Suppressor macrophage treated with lipopolysaccharide for 1 hour (primary cell): ENCODE measurements around the gene NMBR.
"Not testable (repeated sequence)": the region's sequence is repeated elsewhere in the genome, so short reads cannot be mapped to it uniquely, and the experiment has no call there.

Experiments
- DNase-seq, 3 donors: peaks; one replicate each; pipeline ENCODE4 v3.0.0-alpha.2; 2020 to 2022

Gene NMBR

GRCh38 chr6:142153196-142153595, 6.3 kb upstream of the NMBR start:
- no peak for DNase-seq

DNA sequence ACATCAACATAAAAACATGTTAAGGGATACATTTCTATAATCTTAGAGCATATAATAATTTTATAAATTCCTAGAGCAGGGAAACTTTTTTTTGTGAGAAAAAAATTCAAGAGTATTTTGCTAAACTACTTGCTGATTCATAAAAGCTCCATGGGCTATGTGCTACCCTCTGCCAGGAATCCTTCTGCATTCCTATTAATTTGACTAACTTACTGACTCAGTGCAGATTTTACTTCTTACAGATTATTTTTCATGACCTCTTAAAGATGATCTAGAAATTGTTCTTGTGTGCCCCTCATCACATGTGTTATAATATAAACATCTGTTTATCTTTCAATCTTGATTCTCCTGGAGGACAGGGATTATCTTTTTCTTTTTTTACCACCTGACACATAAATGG, 5.8 kb upstream of the NMBR start:
- peak in 1 of 3 donors; percentile 3 for DNase-seq

GRCh38 chr6:142141531-142141930, 5.4 kb downstream of the NMBR start:
- DNase-seq, result not testable (repeated sequence)

DNA sequence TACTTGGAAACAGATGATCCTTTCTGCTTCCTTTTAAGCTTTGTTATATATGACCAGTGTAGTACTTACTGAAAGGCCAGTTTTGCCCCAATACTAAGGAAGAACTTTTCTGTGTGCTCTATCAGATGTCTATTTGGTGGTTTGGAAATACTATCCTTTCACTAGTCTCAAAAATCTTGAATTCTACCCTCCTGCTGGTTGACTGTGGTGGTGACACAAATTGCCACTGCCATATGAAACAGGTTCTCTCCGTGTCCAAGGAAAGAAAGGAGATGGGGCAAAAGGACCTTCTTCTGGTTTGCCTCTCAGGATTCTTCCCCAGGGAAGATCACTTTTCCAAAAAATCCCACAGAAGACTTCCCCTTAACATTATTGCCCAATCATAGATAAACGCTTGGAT, 8.0 kb downstream of the NMBR start:
- DNase-seq, result no peak

GRCh38 chr6:142132625-142133024, 14.3 kb downstream of the NMBR start, which contains the start of gene GJE1:
Gene GJE1 (plus strand): TSS chr6:142132925. CDS start chr6:142133159, 234 bp downstream.
- no peak for DNase-seq

- DNase-seq, result no peak
Measured at GRCh38 chr6:142130814-142131213, 16.1 kb downstream of the NMBR start.

DNA sequence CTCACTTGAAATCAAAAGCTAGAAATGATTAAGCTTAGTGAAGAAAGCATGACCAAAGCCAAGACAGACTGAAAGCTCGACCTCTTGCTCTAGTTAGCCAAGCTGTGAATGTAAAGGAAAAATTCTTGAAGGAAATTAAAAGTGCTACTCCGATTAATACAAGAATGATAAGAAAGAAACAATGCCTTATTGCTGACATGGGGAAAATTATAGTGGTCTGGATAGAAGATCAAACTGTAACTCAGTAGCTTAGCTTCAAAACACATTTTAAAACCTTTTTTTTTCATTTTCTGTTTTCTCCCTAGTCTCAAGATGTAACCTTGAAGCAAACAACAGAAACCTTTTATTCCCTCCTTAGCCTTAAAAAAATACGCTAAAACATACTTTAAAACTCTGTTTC, 25.6 kb downstream of the NMBR start:
- no peak for DNase-seq

DNA sequence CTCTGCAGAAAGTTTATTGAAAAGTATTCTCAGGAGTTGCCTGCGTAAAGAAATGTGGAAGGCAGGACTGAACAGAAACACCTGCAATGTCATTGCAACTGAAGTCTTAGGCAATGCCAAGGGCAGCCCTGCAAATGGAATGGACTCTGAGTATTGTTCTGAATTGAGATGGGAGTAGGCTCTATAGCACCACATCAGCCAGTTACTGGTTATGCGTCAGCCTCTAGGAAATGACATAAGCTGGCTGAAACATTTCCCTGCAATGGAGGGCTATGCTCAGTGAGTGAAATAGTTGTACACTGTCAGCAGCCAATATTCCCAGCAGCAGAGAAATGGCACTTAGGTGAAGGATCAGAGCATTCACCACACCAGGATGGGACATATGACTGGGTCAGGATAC, 28.0 kb downstream of the NMBR start:
- no peak for DNase-seq

- DNase-seq, result no peak
Measured at GRCh38 chr6:142118328-142118727, 28.6 kb downstream of the NMBR start.

DNA sequence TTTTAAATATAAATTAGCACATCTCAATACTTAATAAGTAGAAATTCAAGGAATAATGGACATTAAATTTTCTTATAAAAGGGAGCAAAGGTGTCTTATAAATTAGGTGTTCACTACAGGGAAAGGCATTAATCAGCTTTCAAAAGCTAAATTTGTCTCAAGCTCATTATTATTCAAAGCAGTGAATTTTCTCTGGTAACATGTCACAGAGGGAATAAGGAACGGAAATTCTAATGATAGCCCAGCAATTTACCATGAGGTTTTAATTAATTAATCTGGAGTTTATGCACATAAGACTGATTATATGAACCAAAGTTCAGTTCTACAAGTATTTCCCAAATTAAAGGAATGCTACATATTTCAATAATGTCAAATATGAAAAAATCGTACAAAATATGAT, 29.6 kb downstream of the NMBR start:
- no peak for DNase-seq

- peak; percentile 84 to 89 (median 88) for DNase-seq
Measured at GRCh38 chr6:142112451-142113061, 34.4 kb downstream of the NMBR start.

DNA sequence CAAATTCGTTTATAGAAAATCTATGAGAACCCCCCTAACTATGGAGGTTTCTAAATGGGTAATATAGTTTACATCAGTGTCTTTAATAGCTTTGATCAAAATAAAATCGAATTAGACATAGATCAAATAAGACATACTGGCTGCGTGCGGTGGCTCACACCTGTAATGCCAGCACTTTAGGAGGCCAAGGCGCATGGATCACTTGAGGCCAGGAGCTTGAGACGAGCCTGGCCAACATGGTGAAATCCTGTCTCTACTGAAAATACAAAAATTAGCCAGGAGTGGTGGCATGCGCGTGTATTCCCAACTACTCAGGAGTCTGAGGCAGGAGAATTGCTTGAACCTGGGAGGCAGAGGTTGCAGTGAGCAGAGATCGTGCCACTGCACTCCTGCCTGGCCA, 36.1 kb downstream of the NMBR start:
- DNase-seq, result not testable (repeated sequence)

- DNase-seq, result not testable (repeated sequence)
Measured at GRCh38 chr6:142104820-142105219, 42.1 kb downstream of the NMBR start.

- peak in 1 of 3 donors; percentile 1 for DNase-seq
Measured at GRCh38 chr6:142088858-142089216, 58.1 kb downstream of the NMBR start.

DNA sequence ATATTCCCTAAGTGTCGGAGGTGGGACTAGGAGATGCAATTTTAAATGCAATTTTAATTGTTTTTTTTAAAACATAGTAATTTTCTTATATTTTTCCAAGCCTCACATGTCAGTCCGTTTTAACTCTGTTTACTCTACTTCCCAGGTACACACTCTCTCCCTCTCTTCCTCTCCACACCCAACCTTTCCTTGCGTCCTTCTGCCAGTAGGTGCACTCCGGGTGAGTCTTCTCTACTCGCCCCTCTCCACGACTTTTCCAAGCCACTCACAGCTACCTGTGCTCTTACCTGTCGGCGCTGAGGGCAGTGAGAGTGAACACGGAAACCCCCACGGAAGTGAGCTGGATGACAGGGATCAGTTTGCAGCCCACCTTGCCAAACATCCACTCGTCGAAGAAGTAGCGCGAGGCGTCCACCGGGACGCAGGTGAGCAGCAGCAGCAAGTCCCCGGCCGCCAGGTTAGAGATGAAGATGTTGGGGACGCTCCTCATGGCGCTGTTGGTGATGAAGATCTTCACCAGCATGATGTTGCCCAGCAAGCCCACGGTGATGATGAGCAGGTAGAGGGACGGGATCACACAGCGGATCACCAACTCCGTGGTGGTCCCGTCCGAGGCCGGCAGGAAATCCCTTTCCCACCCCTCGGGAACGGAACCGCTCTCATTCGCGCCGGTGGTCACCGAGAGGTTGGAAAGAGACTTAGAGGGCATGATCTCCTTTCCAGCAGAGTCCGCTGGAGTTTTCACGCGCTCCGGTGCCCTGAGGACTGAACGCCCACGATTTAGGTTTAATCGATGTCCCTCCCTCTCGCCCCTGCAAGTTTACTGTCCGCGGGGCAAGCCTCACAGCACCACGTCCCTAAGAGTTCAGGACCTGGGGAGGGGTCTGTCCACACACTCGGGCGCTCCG, 58.7 kb downstream of the NMBR start:
- DNase-seq, result no peak

DNA sequence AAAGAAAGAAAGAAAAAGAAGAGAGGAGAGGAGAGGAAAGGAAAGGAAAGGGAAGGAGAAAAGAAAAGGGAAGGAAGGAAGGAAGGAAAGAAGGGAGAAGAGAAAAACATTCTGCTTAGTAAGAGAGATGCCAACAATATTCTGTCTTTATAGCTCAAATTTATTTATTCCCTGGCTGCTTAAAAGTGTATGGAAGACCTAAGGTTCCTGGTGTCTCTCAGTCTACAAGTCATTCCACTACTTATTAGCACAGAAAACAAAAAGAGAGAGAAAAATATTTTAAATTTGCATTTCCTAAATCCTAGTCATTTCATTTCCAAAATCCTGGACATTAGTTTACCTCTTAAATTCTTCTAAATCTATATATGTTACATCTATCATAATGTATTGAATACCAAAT, 67.8 kb downstream of the NMBR start:
- DNase-seq, result no peak

DNA sequence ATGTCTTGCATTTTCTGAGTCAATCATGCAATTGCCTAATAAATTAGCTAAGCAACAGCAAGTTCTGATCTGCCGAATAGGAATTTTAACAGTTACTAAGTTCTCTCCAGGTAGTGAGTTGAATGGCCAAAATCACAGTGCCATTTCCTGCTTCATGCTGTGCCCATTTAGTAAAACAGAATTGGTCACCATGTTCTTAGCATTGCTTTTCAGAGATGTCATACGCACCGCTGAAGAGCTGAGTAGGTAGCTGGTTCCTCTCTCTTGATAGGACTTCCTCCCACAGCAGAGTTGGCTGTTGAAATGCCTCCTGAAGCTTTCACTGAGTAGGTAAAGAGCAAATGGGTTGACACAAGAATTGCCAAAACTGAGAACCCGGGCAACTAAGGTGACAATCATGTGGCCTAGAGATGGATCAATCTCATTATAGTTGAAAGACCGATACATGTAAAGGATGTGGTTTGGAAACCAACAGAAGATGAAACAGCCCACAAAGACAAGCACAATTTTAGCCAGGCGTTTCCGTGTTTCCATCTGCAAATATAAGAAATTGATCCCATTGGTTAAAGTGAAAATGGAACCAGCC, 71.3 kb downstream of the NMBR start:
- DNase-seq, result no peak

DNA sequence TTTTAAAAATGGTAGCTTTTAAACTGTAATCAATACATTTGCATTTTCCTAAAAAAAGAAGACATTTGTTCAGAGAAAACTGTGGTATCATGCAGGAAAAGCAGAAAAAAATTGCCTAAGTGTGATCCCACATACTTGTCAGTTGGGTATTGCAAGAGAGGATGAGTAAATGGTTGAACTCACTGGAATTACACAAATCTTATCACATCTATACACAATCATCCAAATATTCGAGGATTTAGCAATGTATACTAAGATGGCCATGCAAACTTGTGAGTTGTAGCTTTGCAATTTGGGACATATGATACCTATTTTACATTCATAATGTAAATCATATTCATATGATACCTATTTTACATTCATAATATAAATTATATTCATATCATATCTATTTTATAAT, 72.4 kb downstream of the NMBR start:
- DNase-seq, result no peak

DNA sequence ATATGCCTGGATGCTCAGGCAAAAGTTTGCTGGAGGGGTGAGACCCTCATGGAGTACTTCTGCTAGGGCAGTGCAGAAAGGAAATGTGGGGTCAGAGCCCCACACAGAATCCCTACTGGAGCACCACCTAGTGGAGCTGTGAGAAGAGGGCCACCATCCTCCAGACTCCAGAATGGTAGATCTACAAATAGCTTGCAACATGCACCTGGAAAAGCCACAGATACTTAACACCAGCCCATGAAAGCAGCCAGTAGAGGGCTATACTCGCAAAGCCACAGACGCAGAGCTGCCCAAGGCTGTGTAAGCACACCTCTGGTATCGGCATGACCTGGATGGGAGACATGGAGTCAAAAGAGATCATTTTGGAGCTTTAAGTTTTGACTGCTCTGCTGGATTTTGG, 74.9 kb downstream of the NMBR start:
- DNase-seq, result no peak

DNA sequence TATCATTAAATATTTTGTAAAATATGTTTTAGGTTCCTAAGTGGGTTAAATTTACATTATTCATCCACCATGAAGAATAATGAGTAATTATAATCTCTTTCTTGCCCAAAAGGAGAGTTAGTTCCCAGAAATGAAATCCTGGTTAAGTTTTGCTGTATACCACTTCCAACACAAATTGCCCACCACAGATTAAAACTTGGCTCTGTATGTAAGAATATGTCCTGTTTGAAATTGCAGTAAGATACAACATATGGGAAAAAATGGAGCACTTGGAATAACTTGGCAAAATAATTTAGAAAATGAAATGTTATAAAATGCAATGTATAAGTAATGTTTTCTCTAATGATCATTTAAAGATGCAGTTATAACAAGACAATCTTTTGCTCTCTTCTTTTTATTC, 78.5 kb downstream of the NMBR start:
- no peak for DNase-seq

GRCh38 chr6:142062861-142063260, 84.1 kb downstream of the NMBR start:
- not testable (repeated sequence) for DNase-seq

- DNase-seq, result no peak
Measured at GRCh38 chr6:142058551-142059290, 88.2 kb downstream of the NMBR start.

DNA sequence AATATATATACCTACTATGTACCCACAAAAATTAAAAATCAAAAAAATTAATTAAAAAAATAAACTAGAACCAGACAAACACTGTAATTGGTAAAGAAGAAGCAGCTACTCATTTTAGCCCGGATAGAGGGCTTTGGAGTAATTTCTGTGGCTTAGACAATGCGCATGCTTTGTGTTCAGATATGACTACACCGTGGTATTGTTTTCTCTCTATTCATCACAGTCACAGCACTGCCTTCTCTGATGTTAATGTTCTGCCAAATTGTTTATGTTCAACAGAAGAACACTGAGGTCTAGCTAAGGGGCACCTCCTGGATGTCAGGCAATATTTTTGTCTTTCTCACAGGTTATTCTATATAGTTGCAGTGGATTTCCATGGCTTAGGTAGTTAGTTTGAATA, 91.7 kb downstream of the NMBR start:
- no peak for DNase-seq
